Smooth muscle cell (in vitro differentiated cells): ENCODE results near the gene OPRL1. TPM values are rescaled to one million over a fixed set of nuclear protein-coding genes. Genes with fewer than 3 reads are reported as not detected.

ENCODE experiments used
- DNase-seq: peaks from one replicate; lab custom pipeline; 2025; ENCODE audit not compliant: unreplicated experiment; lab: John Stamatoyannopoulos, UW
- H2AFZ ChIP-seq: fragments of 200-600 bp; sonication (generic); 2 replicates; pipeline ENCODE4 v1.6.0; 2016; ENCODE audit warnings: antibody characterized with exemption, low read depth, mild to moderate bottlenecking
- H3F3A ChIP-seq: fragments of 200-600 bp; sonication (generic); 2 replicates; pipeline ENCODE4 v1.6.0; 2017; ENCODE audit warnings: antibody characterized with exemption, low read depth
- H3K27ac ChIP-seq: fragments of 200-600 bp; sonication (generic); 2 replicates; pipeline ENCODE4 v1.5.1; 2016; ENCODE audit warnings: low read depth, mild to moderate bottlenecking
- H3K27me3 ChIP-seq: fragments of 200-600 bp; sonication (generic); 2 replicates; pipeline ENCODE4 v1.6.1; 2016; ENCODE audit warnings: low read depth, mild to moderate bottlenecking
- H3K36me3 ChIP-seq: fragments of 200-600 bp; sonication (generic); 2 replicates; pipeline ENCODE4 v1.5.1; 2016; ENCODE audit warnings: low read depth
- H3K4me1 ChIP-seq: fragments of 200-600 bp; sonication (generic); 2 replicates; pipeline ENCODE4 v1.5.1; 2016; ENCODE audit warnings: low read depth
- H3K4me2 ChIP-seq: fragments of 200-600 bp; sonication (generic); 2 replicates; pipeline ENCODE4 v1.6.0; 2016; ENCODE audit warnings: mild to moderate bottlenecking
- H3K4me3 ChIP-seq: fragments of 200-600 bp; sonication (generic); 2 replicates; pipeline ENCODE4 v1.5.1; 2016; ENCODE audit warnings: mild to moderate bottlenecking
- H3K79me2 ChIP-seq: fragments of 200-600 bp; sonication (generic); 2 replicates; pipeline ENCODE4 v1.6.0; 2016; ENCODE audit warnings: low read depth, mild to moderate bottlenecking
- H3K9ac ChIP-seq: fragments of 200-600 bp; sonication (generic); 2 replicates; pipeline ENCODE4 v1.6.0; 2016; ENCODE audit warnings: low read depth
- H3K9me3 ChIP-seq: fragments of 200-600 bp; sonication (generic); replicated peaks from 2 replicates; pipeline ENCODE4 v1.5.1; 2016; ENCODE audit warnings: low read depth
- H4K20me1 ChIP-seq: fragments of 200-600 bp; sonication (generic); 2 replicates; pipeline ENCODE4 v1.6.0; 2016; ENCODE audit warnings: low read depth
- CTCF ChIP-seq: fragments of 200-600 bp; sonication (generic); IDR thresholded peaks from 2 replicates; pipeline ENCODE4 v1.5.1; 2017; ENCODE audit warnings: borderline replicate concordance, mild to moderate bottlenecking, antibody characterized with exemption; ENCODE audit not compliant: insufficient read depth, poor library complexity, severe bottlenecking
- WGBS: methylation state at CpG from one replicate; pipeline ENCODE4 v1.1.7; 2016; ENCODE audit warnings: low lambda C conversion rate; 5-methylcytosine and 5-hydroxymethylcytosine counted together
- polyA plus RNA-seq: library from polyadenylated mRNA; unstranded; fragments of >200 nt; fragmentation: Nextera tagmentation; extraction: Ambion mirVana; gene quantifications from 2 replicates; pipeline ENCODE4 v1.2.1, GENCODE V29; 2016
- total RNA-seq: library from RNA; depleted of rRNA; stranded (reverse); fragments of >200 nt; gene quantifications from 2 replicates; pipeline ENCODE4 v1.2.3, GENCODE V29; 2014

The OPRL1 gene
- total and polyA plus RNA-seq, 2 experiments from 2014 or later, result 3.1 to 6.4 TPM

GRCh38 chr20:64077541-64077875 lies 2.4 kb upstream of the OPRL1 start:
- no peaks in the 10 kb centered on the region for H3K36me3 ChIP-seq
- H3K4me2 ChIP-seq, result no peak overlapping the region
- H3K79me2 ChIP-seq, result no peaks in the 10 kb centered on the region
- peaks cover 10% of the 10 kb centered on the region for H3F3A ChIP-seq
- H3K9ac ChIP-seq, result no peak overlapping the region
- peaks cover 5% of the 10 kb centered on the region for H3K4me1 ChIP-seq
- H4K20me1 ChIP-seq, result no peaks in the 10 kb centered on the region
- H3K27ac ChIP-seq, result no peak overlapping the region
- no peak overlapping the region for H2AFZ ChIP-seq
- no peak for DNase-seq
- 96% methylated on average over 7 of the region's 7 CpGs for WGBS
- H3K27me3 ChIP-seq, result no peaks in the 10 kb centered on the region
- no peak overlapping the region for H3K4me3 ChIP-seq
- no peak for TF ChIP-seq CTCF
- no peaks in the 10 kb centered on the region for H3K9me3 ChIP-seq

- H3K4me2 ChIP-seq, result no peak overlapping the region
- no peak overlapping the region for H3K9ac ChIP-seq
- H3K4me1 ChIP-seq, result peaks cover 7% of the 10 kb centered on the region
- H3K4me3 ChIP-seq, result peak overlapping the region; percentile 76
- TF ChIP-seq CTCF, result no peak
- H3K27me3 ChIP-seq, result no peaks in the 10 kb centered on the region
- no peak for DNase-seq
- no peaks in the 10 kb centered on the region for H3K9me3 ChIP-seq
- no peaks in the 10 kb centered on the region for H3K36me3 ChIP-seq
- 93% methylated on average over 14 of the region's 15 CpGs for WGBS
- H3F3A ChIP-seq, result peaks cover 12% of the 10 kb centered on the region
- H3K79me2 ChIP-seq, result no peaks in the 10 kb centered on the region
- no peaks in the 10 kb centered on the region for H4K20me1 ChIP-seq
- no peak overlapping the region for H3K27ac ChIP-seq
- H2AFZ ChIP-seq, result no peak overlapping the region
Observed at GRCh38 chr20:64077876-64078551, 1.9 kb upstream of the OPRL1 start.

- no peak overlapping the region for H3K27ac ChIP-seq
- H3K4me1 ChIP-seq, result peaks cover 11% of the 10 kb centered on the region
- peak overlapping the region; percentile 76 for H3K4me3 ChIP-seq
- no peak for DNase-seq
- H3K9ac ChIP-seq, result peak overlapping the region; percentile 60
- no peaks in the 10 kb centered on the region for H4K20me1 ChIP-seq
- WGBS, result 48% methylated on average over 4 of the region's 4 CpGs
- H3K79me2 ChIP-seq, result no peaks in the 10 kb centered on the region
- no peak for TF ChIP-seq CTCF
- no peaks in the 10 kb centered on the region for H3K9me3 ChIP-seq
- H2AFZ ChIP-seq, result no peak overlapping the region
- H3K36me3 ChIP-seq, result no peaks in the 10 kb centered on the region
- H3K27me3 ChIP-seq, result peaks cover 3% of the 10 kb centered on the region
- peaks cover 14% of the 10 kb centered on the region for H3F3A ChIP-seq
- H3K4me2 ChIP-seq, result peak overlapping the region; percentile 89
Observed at GRCh38 chr20:64078934-64079272, 979 bp upstream of the OPRL1 start.

GRCh38 chr20:64079273-64080012 lies 439 bp upstream of the OPRL1 start, which contains the start of gene RGS19:
Gene RGS19, minus strand, starts transcription at chr20:64079518. Its CDS starts 2,632 bp downstream, at chr20:64076886.
- under 1% methylated on average over 39 of the region's 73 CpGs for WGBS
- H3K27ac ChIP-seq, result peak within 1 kb of the TSS; percentile 44

More at GRCh38 chr20:64079273-64080012, 439 bp upstream of the OPRL1 start, which contains the start of gene RGS19:
- peaks cover 14% of the 10 kb centered on the region for H3F3A ChIP-seq
- H2AFZ ChIP-seq, result no peak within 1 kb of the TSS
- peak; percentile 59 for DNase-seq
- peak within 1 kb of the TSS; percentile 89 for H3K4me2 ChIP-seq
- peaks cover 9% of the 10 kb centered on the region for H3K27me3 ChIP-seq
- TF ChIP-seq CTCF, result no peak
- peaks cover 13% of the 10 kb centered on the region for H3K4me1 ChIP-seq
- H3K4me3 ChIP-seq, result peak within 1 kb of the TSS; percentile 76
- no peaks in the 10 kb centered on the region for H3K36me3 ChIP-seq
- H4K20me1 ChIP-seq, result no peaks in the 10 kb centered on the region
- H3K9ac ChIP-seq, result peak within 1 kb of the TSS; percentile 60
- H3K9me3 ChIP-seq, result no peaks in the 10 kb centered on the region
- no peaks in the 10 kb centered on the region for H3K79me2 ChIP-seq
